H9 (cell line): ENCODE results near the gene KBTBD2. TPM values are rescaled to one million over a fixed set of nuclear protein-coding genes. Genes with fewer than 3 reads are reported as not detected.

ENCODE experiments used
- DNase-seq: peaks from one replicate; pipeline ENCODE4 v3.0.0-alpha.2; 2017
- H2AFZ ChIP-seq: one replicate; pipeline ENCODE4 v1.6.1; 2013; ENCODE audit warnings: mild to moderate bottlenecking, low read length, control low read depth, moderate library complexity
- H2AK5ac ChIP-seq: 2 replicates; pipeline ENCODE4 v1.6.1; 2013; ENCODE audit warnings: low read length, control low read depth, mixed read lengths; ENCODE audit not compliant: insufficient read length
- H2BK120ac ChIP-seq: one replicate; pipeline ENCODE4 v1.6.1; 2013; ENCODE audit warnings: low read depth, mild to moderate bottlenecking, low read length, control low read depth, inconsistent platforms; ENCODE audit not compliant: poor library complexity, severe bottlenecking
- H2BK12ac ChIP-seq: 2 replicates; pipeline ENCODE4 v1.6.1; 2013; ENCODE audit warnings: low read length, control low read depth, mixed read lengths, low read depth; ENCODE audit not compliant: insufficient read length
- H2BK15ac ChIP-seq: 2 replicates; pipeline ENCODE4 v1.6.1; 2013; ENCODE audit warnings: low read depth, low read length, control low read depth
- H2BK20ac ChIP-seq: one replicate; pipeline ENCODE4 v1.6.1; 2013; ENCODE audit warnings: low read depth, mild to moderate bottlenecking, low read length, control low read depth, inconsistent platforms; ENCODE audit not compliant: poor library complexity, severe bottlenecking
- H2BK5ac ChIP-seq: 2 replicates; pipeline ENCODE4 v1.6.1; 2013; ENCODE audit warnings: low read length, control low read depth, mixed read lengths; ENCODE audit not compliant: insufficient read length
- H3K14ac ChIP-seq: 2 replicates; pipeline ENCODE4 v1.6.1; 2013; ENCODE audit warnings: low read length, control low read depth; ENCODE audit not compliant: insufficient read depth
- H3K18ac ChIP-seq: 2 replicates; pipeline ENCODE4 v1.6.1; 2013; ENCODE audit warnings: low read depth, mild to moderate bottlenecking, mixed read lengths, low read length, control low read depth; ENCODE audit not compliant: insufficient read length
- H3K23ac ChIP-seq: 2 replicates; pipeline ENCODE4 v1.6.1; 2013; ENCODE audit warnings: low read length, control low read depth, mixed read lengths, low read depth; ENCODE audit not compliant: insufficient read length
- H3K23me2 ChIP-seq: 2 replicates; pipeline ENCODE4 v1.6.1; 2013; ENCODE audit warnings: low read depth, mild to moderate bottlenecking, mixed read lengths, low read length, control low read depth; ENCODE audit not compliant: insufficient read length, poor library complexity, severe bottlenecking
- H3K27ac ChIP-seq: 2 replicates; pipeline ENCODE4 v1.5.1; 2013; ENCODE audit warnings: low read length, control low read depth, mixed read lengths, low read depth; ENCODE audit not compliant: insufficient read length
- H3K27me3 ChIP-seq: 2 replicates; pipeline ENCODE4 v1.6.1; 2013; ENCODE audit warnings: low read length, control low read depth, inconsistent platforms; ENCODE audit not compliant: insufficient read depth
- H3K4ac ChIP-seq: 2 replicates; pipeline ENCODE4 v1.6.1; 2013; ENCODE audit warnings: low read depth, mild to moderate bottlenecking, control low read depth, inconsistent platforms, low read length, moderate library complexity
- H3K4me1 ChIP-seq: 2 replicates; pipeline ENCODE4 v1.6.1; 2013; ENCODE audit warnings: low read length, control low read depth, inconsistent platforms; ENCODE audit not compliant: insufficient read depth
- H3K4me2 ChIP-seq: 2 replicates; pipeline ENCODE4 v1.6.1; 2013; ENCODE audit warnings: low read length, control low read depth, mixed read lengths; ENCODE audit not compliant: insufficient read length, insufficient read depth
- H3K56ac ChIP-seq: 2 replicates; pipeline ENCODE4 v1.6.1; 2013; ENCODE audit warnings: low read depth, mild to moderate bottlenecking, mixed read lengths, low read length, control low read depth; ENCODE audit not compliant: insufficient read length
- H3K79me1 ChIP-seq: 2 replicates; pipeline ENCODE4 v1.6.1; 2013; ENCODE audit warnings: low read depth, mild to moderate bottlenecking, moderate library complexity, low read length, control low read depth, inconsistent platforms; ENCODE audit not compliant: insufficient read depth, poor library complexity, severe bottlenecking
- H3K79me2 ChIP-seq: 2 replicates; pipeline ENCODE4 v1.6.1; 2013; ENCODE audit warnings: low read length, control low read depth, inconsistent platforms; ENCODE audit not compliant: insufficient read depth
- H3K9ac ChIP-seq: 2 replicates; pipeline ENCODE4 v1.6.1; 2013; ENCODE audit warnings: low read length, control low read depth, mixed read lengths; ENCODE audit not compliant: insufficient read length; ENCODE audit errors: extremely low read depth
- H3K9me3 ChIP-seq: one replicate; pipeline ENCODE4 v1.6.1; 2013; ENCODE audit warnings: low read depth, low read length, inconsistent platforms; ENCODE audit not compliant: control insufficient read depth
- H3T11ph ChIP-seq: one replicate; pipeline ENCODE4 v1.6.1; 2013; ENCODE audit warnings: mild to moderate bottlenecking, low read length, control low read depth, inconsistent platforms
- H4K20me1 ChIP-seq: one replicate; pipeline ENCODE4 v1.6.1; 2013; ENCODE audit not compliant: control insufficient read depth, insufficient read length, insufficient read depth
- H4K5ac ChIP-seq: 2 replicates; pipeline ENCODE4 v1.6.1; 2013; ENCODE audit warnings: low read depth, mild to moderate bottlenecking, mixed read lengths, low read length, control low read depth; ENCODE audit not compliant: insufficient read length
- H4K8ac ChIP-seq: replicated peaks from 2 replicates; pipeline ENCODE4 v1.6.1; 2013; ENCODE audit warnings: low read length, control low read depth, mixed read lengths, low read depth; ENCODE audit not compliant: insufficient read length
- H4K91ac ChIP-seq: 2 replicates; pipeline ENCODE4 v1.6.1; 2013; ENCODE audit warnings: low read depth, mild to moderate bottlenecking, moderate library complexity, mixed read lengths, low read length, control low read depth; ENCODE audit not compliant: insufficient read length
- H3K27ac Mint-ChIP-seq, 3 experiments: 2 replicates in 2 of 3; 3 replicates in 1 of 3; pipeline ENCODE4 v1.8.0; 2020 to 2021; ENCODE audit warnings: mixed read lengths in 3 of 3, mild to moderate bottlenecking in 1 of 3, moderate library complexity in 1 of 3
- H3K27me3 Mint-ChIP-seq: 2 replicates; pipeline ENCODE4 v1.8.0; 2021; ENCODE audit warnings: low read depth, mild to moderate bottlenecking, moderate library complexity, mixed read lengths
- H3K36me3 Mint-ChIP-seq, 3 experiments: 2 replicates in 2 of 3; 3 replicates in 1 of 3; pipeline ENCODE4 v1.8.0; 2020 to 2021; ENCODE audit warnings: low read depth in 3 of 3, mixed read lengths in 3 of 3; ENCODE audit not compliant: insufficient read depth in 1 of 3
- H3K4me1 Mint-ChIP-seq, 2 experiments: 2 replicates each; pipeline ENCODE4 v1.8.0; 2020; ENCODE audit warnings: mixed read lengths in 2 of 2
- H3K4me3 Mint-ChIP-seq, 2 experiments: 2 replicates in 1 of 2; 3 replicates in 1 of 2; pipeline ENCODE4 v1.8.0; 2020 to 2021; ENCODE audit warnings: mild to moderate bottlenecking in 2 of 2, mixed read lengths in 2 of 2, moderate library complexity in 1 of 2
- H3K9me3 Mint-ChIP-seq, 2 experiments: 2 replicates in 1 of 2; 3 replicates in 1 of 2; pipeline ENCODE4 v1.8.0; 2020; ENCODE audit warnings: mild to moderate bottlenecking in 2 of 2, mixed read lengths in 2 of 2, moderate library complexity in 1 of 2
- CTCF ChIP-seq: fragments of 200-600 bp; sonication (generic); conservative IDR thresholded peaks from 3 replicates; pipeline ENCODE4 v1.8.0; 2021; ENCODE audit warnings: antibody characterized with exemption, mild to moderate bottlenecking
- total RNA-seq: library from RNA; stranded (reverse); gene quantifications from 2 replicates; pipeline ENCODE4 v1.2.1, GENCODE V29; 2021

KBTBD2 gene
- total RNA-seq, 1 experiment from 2014 or later, result 34.2 TPM

- no peak for TF ChIP-seq CTCF
- no peak overlapping the region for H3K4me3 Mint-ChIP-seq
- no peak overlapping the region for H2BK15ac ChIP-seq
- peaks cover 30 to 40% of the 10 kb centered on the region in 2 experiments for H3K4me1 Mint-ChIP-seq
- H2BK120ac ChIP-seq, result no peak overlapping the region
- no peak overlapping the region for H3K18ac ChIP-seq
- peaks cover 4% of the 10 kb centered on the region for H3K27me3 Mint-ChIP-seq
- no peak overlapping the region for H3K27ac Mint-ChIP-seq
- no peak overlapping the region for H4K8ac ChIP-seq
- no peak for DNase-seq
- no peak overlapping the region for H3K56ac ChIP-seq
- H2BK12ac ChIP-seq, result no peak overlapping the region
- no peaks in the 10 kb centered on the region for H3K27me3 ChIP-seq
- H3K4me1 ChIP-seq, result peaks cover 3% of the 10 kb centered on the region; the same call in 1 of the 2 replicates
- no peaks in the 10 kb centered on the region for H4K20me1 ChIP-seq
- no peak overlapping the region for H4K91ac ChIP-seq
- no peak overlapping the region for H3K4ac ChIP-seq
- H3T11ph ChIP-seq, result no peak overlapping the region
- H4K5ac ChIP-seq, result no peak overlapping the region
- H3K9me3 ChIP-seq, result peaks cover 2% of the 10 kb centered on the region
- no peak overlapping the region for H2AFZ ChIP-seq
- H3K79me1 ChIP-seq, result no peaks in the 10 kb centered on the region
- H3K14ac ChIP-seq, result no peak overlapping the region
- peaks cover 8 to 13% (median 12%) of the 10 kb centered on the region in 3 experiments for H3K36me3 Mint-ChIP-seq
- H3K9ac ChIP-seq, result no peak overlapping the region
- no peak overlapping the region for H2BK5ac ChIP-seq
- H3K79me2 ChIP-seq, result no peaks in the 10 kb centered on the region
- no peak overlapping the region for H3K27ac ChIP-seq
- H2AK5ac ChIP-seq, result no peak overlapping the region
- no peak overlapping the region for H3K23ac ChIP-seq
- no peaks in the 10 kb centered on the region for H3K23me2 ChIP-seq
- no peak overlapping the region for H2BK20ac ChIP-seq
- no peak overlapping the region for H3K4me2 ChIP-seq
- H3K9me3 Mint-ChIP-seq, result peaks cover 8% of the 10 kb centered on the region in 2 experiments; a peak in 4 of 5 replicates
Measured at GRCh38 chr7:32860090-32860489, 31.5 kb downstream of the KBTBD2 start.
